Stomach (tissue), 9 donors: ENCODE results near the gene DOCK4. TPM values are rescaled to one million over a fixed set of nuclear protein-coding genes. Genes with fewer than 3 reads are reported as not detected.

ENCODE experiments used
- DNase-seq, 2 donors: peaks; one replicate each; pipeline versions ENCODE4 v3.0.0 to v3.0.0-alpha.2; 2013 to 2019
- H3K27ac ChIP-seq, 5 donors: fragments of 200-600 bp in 4 of 5; sonication (generic) in 4 of 5; one replicate each; pipeline ENCODE4 v1.5.1; 2013 to 2019; ENCODE audit warnings: mild to moderate bottlenecking in 1 of 5, moderate library complexity in 1 of 5
- H3K27me3 ChIP-seq, 3 donors: fragments of 200-600 bp; sonication (generic); one replicate each; pipeline ENCODE4 v1.5.1; 2017 to 2019; ENCODE audit warnings: mixed run types in 1 of 3
- H3K36me3 ChIP-seq, 4 donors: fragments of 200-600 bp; sonication (generic); 1 replicate in 3 of 4; 2 replicates in 1 of 4; pipeline ENCODE4 v1.5.1; 2016 to 2019
- H3K4me1 ChIP-seq, 4 donors: fragments of 200-600 bp; sonication (generic); one replicate each; pipeline ENCODE4 v1.5.1; 2016 to 2019
- H3K4me3 ChIP-seq, 4 donors: fragments of 200-600 bp; sonication (generic) in 3 of 4; one replicate each; pipeline ENCODE4 v1.5.1; 2016 to 2019; ENCODE audit warnings: mild to moderate bottlenecking in 1 of 4
- H3K9me3 ChIP-seq, 4 donors: fragments of 200-600 bp; sonication (generic); one replicate each; pipeline ENCODE4 v1.5.1; 2016 to 2019
- EP300 ChIP-seq: sonication (generic); formaldehyde crosslinking; IDR thresholded peaks from one replicate; pipeline ENCODE4 v1.6.1; 2017; ENCODE audit warnings: antibody characterized with exemption
- POLR2A ChIP-seq, 4 donors: fragments of 450-650 bp; IDR thresholded peaks; one replicate each; pipeline ENCODE4 v1.6.1; 2016; ENCODE audit warnings: antibody characterized with exemption in 4 of 4, control low read depth in 2 of 4, mild to moderate bottlenecking in 1 of 4, moderate library complexity in 1 of 4
- POLR2AphosphoS5 ChIP-seq, 3 donors: sonication (generic); formaldehyde crosslinking; IDR thresholded peaks; one replicate each; pipeline ENCODE4 v1.6.1; 2016; ENCODE audit warnings: antibody characterized with exemption in 3 of 3
- WGBS, 5 donors: extraction: QIAGEN DNeasy Blood & Tissue Kit in 3 of 5; methylation state at CpG; one replicate each; pipeline versions ENCODE4 v1.1.5 to v1.1.7; 2013 to 2018; 5-methylcytosine and 5-hydroxymethylcytosine counted together
- intact Hi-C: fragments of 100-400 bp; cut with DNase I; formaldehyde crosslinking; loops from one replicate; pipeline ENCODE4 v1.15.1; 2023; ENCODE audit warnings: low total_unique reads
- polyA plus RNA-seq, 3 donors: library from polyadenylated mRNA; stranded (reverse); fragments of 200-250 nt; gene quantifications; one replicate each; pipeline ENCODE4 v1.2.3, GENCODE V29; 2013
- total RNA-seq, 5 donors: library from RNA; depleted of rRNA; stranded (reverse); fragments of >200 nt; gene quantifications; one replicate each; pipeline versions ENCODE4 v1.1.0 to v1.2.3, GENCODE V29; 2014 to 2016
- TF ChIP-seq, protein P1 (sequence below), 7 experiments: fragments of 450-650 bp in 4 of 7; fragments of 200-600 bp in 3 of 7; sonication (generic) in 3 of 7; IDR thresholded peaks; one replicate each; pipeline ENCODE4 v1.5.1; 2016 to 2019; ENCODE audit warnings: antibody characterized with exemption in 7 of 7, control low read depth in 2 of 7, mild to moderate bottlenecking in 1 of 7
- donor health status: healthy with polysubstance abuse.
- donor health status: Bipolar disorder and iron deficiency.
- donor health status: healthy.

Gene DOCK4
- total and polyA plus RNA-seq, 8 donors: 1.1 to 54.9 (median 16.4) TPM

DNA sequence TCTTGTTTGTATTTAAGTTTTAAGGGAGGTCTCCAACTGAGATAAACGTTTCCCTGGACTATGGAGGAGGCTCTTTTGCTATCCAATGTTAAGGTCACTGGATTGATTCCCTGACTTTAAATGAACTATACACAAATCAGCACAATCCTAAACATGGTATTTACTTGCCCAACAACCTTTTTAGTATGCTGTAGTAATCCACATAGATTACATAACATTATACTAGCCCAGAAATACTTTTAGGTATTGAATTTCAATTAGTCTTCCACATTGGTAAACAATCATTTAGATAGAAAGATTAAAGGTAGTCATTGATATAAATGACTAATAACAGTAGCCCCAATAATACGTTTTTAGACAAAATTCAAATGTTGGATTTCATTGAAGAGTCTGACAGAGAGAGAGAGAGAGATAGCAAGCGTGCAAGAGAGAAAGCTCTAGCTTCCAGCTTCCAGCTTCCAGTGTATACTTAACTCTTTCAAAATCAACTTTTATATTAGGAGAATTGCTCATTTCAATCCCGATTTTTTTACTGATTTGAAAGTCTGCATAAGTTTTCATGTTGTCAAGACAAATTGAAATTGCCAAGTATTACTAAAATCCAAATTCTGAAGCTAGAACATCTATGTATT is 155.8 kb downstream of the DOCK4 start:
- TF ChIP-seq EP300 (no peak), POLR2A (IDR thresholded peaks at IDR 0.05) (no peak), POLR2AphosphoS5 (IDR thresholded peaks at IDR 0.05) (no peak)
- TF ChIP-seq, protein P1, sequence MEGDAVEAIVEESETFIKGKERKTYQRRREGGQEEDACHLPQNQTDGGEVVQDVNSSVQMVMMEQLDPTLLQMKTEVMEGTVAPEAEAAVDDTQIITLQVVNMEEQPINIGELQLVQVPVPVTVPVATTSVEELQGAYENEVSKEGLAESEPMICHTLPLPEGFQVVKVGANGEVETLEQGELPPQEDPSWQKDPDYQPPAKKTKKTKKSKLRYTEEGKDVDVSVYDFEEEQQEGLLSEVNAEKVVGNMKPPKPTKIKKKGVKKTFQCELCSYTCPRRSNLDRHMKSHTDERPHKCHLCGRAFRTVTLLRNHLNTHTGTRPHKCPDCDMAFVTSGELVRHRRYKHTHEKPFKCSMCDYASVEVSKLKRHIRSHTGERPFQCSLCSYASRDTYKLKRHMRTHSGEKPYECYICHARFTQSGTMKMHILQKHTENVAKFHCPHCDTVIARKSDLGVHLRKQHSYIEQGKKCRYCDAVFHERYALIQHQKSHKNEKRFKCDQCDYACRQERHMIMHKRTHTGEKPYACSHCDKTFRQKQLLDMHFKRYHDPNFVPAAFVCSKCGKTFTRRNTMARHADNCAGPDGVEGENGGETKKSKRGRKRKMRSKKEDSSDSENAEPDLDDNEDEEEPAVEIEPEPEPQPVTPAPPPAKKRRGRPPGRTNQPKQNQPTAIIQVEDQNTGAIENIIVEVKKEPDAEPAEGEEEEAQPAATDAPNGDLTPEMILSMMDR (IDR thresholded peaks at IDR 0.05): no peak
- H3K27ac ChIP-seq: no peak overlapping the region
- 36 to 43% (median 38%) methylated on average over 4 of the region's 4 CpGs for WGBS, 5 donors
- no peak for DNase-seq
- H3K4me3 ChIP-seq: no peak overlapping the region
- intact Hi-C loops: no loop called here
- H3K27me3 ChIP-seq: no peaks in the 10 kb centered on the region
- no peaks in the 10 kb centered on the region for H3K36me3 ChIP-seq
- H3K4me1 ChIP-seq: peaks cover 0 to 21% (median 4%) of the 10 kb centered on the region in 4 donors
- H3K9me3 ChIP-seq: peaks cover 0 to 7% (median 2%) of the 10 kb centered on the region in 4 donors

DNA sequence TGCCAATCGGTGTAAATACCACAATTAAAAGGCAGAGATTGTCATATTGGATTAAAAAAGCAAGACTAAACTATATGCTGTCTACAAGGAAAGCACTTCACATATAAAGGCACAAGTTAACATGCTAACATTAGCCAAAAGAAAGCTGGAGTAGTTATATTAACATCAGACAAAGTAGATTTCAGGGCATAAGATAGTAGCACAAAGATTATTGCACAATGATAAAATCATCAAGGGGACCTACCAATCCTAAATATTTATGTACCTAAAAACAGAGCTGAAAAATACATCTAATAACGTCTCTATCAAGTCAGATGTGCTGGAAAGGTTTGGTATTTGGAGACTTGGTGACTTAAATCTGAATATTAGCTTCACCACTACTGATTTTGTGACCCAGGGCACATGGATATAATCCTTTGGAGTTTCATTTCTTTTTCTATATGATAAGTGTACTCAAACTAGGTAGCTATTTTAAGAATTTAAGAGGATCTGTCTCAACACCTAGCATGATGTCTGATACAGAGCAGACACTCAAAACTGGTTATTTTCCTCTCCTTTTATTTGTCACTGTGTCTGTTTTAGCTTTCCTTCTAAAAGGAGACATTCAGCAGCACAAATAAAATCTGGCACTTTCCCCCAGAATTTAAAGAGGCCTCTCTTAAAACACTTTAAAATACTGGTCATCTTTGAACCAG is 156.5 kb downstream of the DOCK4 start:
- Histone ChIP-seq H3K4me1 (peaks cover 0 to 21% (median 4%) of the 10 kb centered on the region in 4 donors), H3K27ac (no peak overlapping the region), H3K9me3 (peaks cover 0 to 7% (median 2%) of the 10 kb centered on the region in 4 donors), H3K4me3 (no peak overlapping the region), H3K36me3 (no peaks in the 10 kb centered on the region), H3K27me3 (no peaks in the 10 kb centered on the region)
- TF ChIP-seq, protein P1 (IDR thresholded peaks at IDR 0.05): no peak
- TF ChIP-seq POLR2AphosphoS5 (IDR thresholded peaks at IDR 0.05) (no peak), EP300 (no peak), POLR2A (IDR thresholded peaks at IDR 0.05) (no peak)
- intact Hi-C loops: no loop called here
- DNase-seq: no peak
- WGBS, 5 donors: 75 to 84% (median 78%) methylated on average over 2 of the region's 2 CpGs

DNA sequence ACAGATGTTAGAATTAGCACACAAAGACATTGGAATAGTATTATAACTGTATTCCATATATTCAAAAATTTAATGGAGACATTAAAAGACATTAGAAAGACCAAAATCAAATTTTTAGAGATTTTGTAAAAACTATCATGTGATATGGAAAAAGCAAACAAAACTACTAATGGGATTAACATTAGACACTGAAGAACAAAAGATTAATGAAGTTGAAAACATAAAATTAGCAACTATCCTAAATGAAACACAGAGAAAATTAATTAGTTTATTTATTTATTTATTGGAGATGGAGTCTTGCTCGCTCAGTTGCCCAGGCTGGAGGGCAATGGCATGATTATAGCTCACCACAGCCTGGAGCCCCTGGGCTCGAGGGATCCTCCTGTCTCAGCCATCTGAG is 158.8 kb downstream of the DOCK4 start:
- WGBS, 5 donors: 86 to 96% (median 90%) methylated on average over 2 of the region's 2 CpGs
- Histone ChIP-seq H3K4me3 (no peak overlapping the region), H3K4me1 (peaks cover 0 to 11% (median under 1%) of the 10 kb centered on the region in 4 donors), H3K27ac (no peak overlapping the region), H3K9me3 (peaks cover 0 to 7% (median 2%) of the 10 kb centered on the region in 4 donors), H3K27me3 (no peaks in the 10 kb centered on the region), H3K36me3 (no peaks in the 10 kb centered on the region)
- TF ChIP-seq, protein P1 (IDR thresholded peaks at IDR 0.05): no peak
- no peak for TF ChIP-seq EP300
- TF ChIP-seq POLR2AphosphoS5 (IDR thresholded peaks at IDR 0.05): no peak
- TF ChIP-seq POLR2A (IDR thresholded peaks at IDR 0.05): no peak
- intact Hi-C loops: no loop called here
- DNase-seq: no peak

DNA sequence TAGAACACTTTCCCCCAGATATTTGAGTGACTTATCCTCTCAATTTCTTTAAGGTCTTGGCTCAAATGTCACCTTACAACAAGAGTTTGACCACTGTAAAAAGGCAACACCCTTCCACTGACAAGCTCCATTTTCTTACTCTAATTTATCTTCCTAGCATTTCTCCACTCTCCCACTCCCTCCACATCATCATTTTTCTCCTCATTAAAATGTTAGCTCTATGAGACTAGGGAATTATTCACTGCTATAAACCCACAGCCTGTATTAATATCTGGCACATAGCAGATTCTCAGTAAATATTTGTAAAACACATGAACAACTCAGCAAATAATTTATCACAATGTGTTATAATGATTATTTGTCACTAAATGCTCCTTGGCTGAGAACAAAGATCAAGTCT is 161.0 kb downstream of the DOCK4 start:
- peaks cover 0 to 7% (median 0%) of the 10 kb centered on the region in 4 donors for H3K4me1 ChIP-seq
- H3K27ac ChIP-seq: no peak overlapping the region
- no peaks in the 10 kb centered on the region for H3K36me3 ChIP-seq
- no peaks in the 10 kb centered on the region for H3K27me3 ChIP-seq
- intact Hi-C loops: no loop called here
- H3K4me3 ChIP-seq: no peak overlapping the region
- no peak for TF ChIP-seq POLR2AphosphoS5 (IDR thresholded peaks at IDR 0.05)
- DNase-seq: no peak
- peaks cover 0 to 7% (median 2%) of the 10 kb centered on the region in 4 donors for H3K9me3 ChIP-seq

DNA sequence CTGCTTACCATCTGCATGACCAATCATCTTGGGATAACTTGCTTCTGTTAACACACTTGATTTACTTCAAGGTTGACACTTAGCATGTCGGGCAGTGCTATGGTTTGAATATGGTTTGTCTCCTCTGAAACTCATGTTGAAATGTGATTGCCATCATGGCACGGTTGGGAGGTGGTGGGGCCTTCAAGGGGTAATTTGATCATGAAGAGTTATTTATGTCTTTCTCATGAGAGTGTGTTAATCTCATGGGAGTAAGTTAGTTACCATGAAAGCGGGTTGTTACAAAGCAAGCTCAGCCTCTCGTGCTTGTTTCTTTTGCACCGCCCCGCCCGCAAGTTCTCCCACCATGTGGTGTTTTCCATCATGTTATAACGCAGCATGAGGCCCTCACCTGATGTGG is 163.6 kb downstream of the DOCK4 start:
- intact Hi-C loops: no loop called here
- TF ChIP-seq POLR2A (IDR thresholded peaks at IDR 0.05): no peak
- TF ChIP-seq EP300: no peak
- no peak for TF ChIP-seq POLR2AphosphoS5 (IDR thresholded peaks at IDR 0.05)
- TF ChIP-seq, protein P1 (IDR thresholded peaks at IDR 0.05): no peak
- Histone ChIP-seq H3K9me3 (peaks cover 0 to 3% (median under 1%) of the 10 kb centered on the region in 4 donors), H3K4me3 (no peak overlapping the region), H3K4me1 (no peaks in the 10 kb centered on the region), H3K27me3 (no peaks in the 10 kb centered on the region), H3K27ac (no peak overlapping the region), H3K36me3 (no peaks in the 10 kb centered on the region)
- no peak for DNase-seq
- WGBS, 5 donors: 88 to 98% (median 91%) methylated on average over 8 of the region's 8 CpGs
